Activated T-cell treated with anti-CD3 and anti-CD28 coated beads, Interleukin-2, amount 50 U/mL, for 48 hours (primary cell): ENCODE data around the gene NQO2.
"Not testable (repeated sequence)": the region's sequence is repeated elsewhere in the genome, so short reads cannot be mapped to it uniquely, and the experiment has no call there.

Experiments
- DNase-seq, 2 experiments: peaks; one replicate each; pipeline ENCODE4 v3.0.0-alpha.2; 2020

NQO2 gene

GRCh38 chr6:2990248-2990931 lies 9.3 kb upstream of the NQO2 start:
- peak; percentile 42 to 45 for DNase-seq

DNA sequence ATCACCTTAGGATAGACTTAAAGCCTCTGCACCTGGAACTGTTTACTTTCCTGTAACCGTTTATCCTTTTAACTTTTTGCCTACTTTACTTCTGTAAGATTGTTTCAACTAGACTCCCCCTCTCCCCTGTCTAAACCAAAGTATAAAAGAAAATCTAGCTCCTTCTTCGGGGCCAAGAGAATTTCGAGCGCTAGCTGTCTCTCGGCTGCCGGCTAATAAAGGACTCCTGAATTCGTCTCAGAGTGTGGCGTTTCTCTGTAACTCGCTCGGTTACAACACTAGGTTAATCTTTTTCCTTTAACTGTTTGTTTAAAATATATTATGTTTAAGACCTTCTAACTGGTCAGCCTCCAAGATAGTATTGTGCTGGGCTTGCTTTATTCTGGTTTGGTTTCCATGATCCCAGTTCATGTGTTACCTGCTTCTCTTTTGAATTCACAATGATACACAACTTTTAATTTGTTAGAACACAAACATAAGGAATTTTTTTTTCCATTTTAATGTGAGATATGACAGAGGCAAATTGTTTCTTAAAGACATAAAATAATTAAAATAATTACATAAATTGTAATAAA lies 8.7 kb upstream of the NQO2 start:
- DNase-seq, result no peak

DNA sequence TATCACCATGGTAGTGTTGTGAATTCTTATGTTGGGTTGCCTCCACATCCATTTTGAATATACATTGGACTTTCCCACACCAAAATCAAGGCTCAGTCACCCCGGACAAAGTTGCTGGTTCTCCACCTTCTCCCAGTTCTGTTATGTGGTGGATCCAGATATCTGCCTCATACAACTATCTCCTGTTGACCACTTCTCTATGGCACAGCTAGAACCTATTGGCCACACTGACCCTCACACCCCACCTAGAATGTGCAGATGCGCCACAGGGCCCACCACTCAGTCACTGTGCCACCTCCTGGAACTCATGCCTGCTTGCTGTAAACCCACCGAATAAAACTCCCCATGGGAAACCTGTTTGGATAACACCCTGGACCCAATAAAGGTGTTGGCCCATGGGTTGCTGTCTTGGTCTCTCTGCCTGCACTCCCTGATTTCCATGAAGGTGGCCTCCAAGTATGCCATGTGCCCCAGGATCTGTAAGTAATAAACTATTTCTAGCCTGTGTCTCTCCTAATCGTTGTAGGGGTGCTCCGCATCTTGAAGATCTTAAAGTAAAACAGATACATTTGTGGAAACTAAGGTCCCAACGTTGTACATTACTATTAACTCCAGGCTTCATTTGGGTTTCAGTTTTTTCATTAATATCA lies 7.2 kb upstream of the NQO2 start:
- no peak for DNase-seq

- no peak for DNase-seq
Observed at GRCh38 chr6:2993755-2994317, 5.9 kb upstream of the NQO2 start.

DNA sequence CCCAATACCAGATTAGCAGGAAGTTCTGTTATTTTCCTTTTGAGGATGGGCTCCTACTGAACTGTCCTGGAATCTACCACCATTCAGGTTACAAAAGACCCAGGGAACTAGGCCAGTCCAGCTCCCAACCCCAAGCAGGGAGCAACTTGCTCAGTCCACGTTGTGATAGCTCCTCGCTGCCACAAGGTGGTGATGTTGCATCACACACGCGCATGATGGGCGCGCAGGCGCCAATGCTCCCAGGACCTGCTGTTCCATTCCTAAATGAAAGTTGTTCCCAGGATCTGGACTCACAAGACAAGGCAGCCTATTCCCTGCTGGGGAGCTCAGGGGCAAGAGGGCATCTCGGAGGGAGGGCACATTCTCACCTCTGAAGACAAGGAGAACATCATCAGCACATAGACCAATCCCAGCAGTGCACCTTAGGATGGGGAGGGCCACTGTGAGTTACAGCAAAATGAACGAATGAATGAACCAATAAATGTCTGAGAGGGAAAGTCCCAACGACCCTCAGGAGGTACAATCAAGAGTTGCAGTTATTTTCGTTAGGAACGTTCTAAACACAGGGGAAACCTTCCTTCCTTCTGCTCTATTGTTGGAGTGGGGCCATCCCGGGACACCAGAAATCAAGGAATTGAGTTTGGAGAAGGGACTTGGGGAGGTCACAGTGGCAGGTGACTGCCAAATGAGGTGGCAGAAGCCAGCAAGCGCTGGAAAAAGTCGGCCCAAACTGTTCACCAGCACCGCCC lies 1.3 kb upstream of the NQO2 start:
- DNase-seq, result peak; percentile 78 to 82

DNA sequence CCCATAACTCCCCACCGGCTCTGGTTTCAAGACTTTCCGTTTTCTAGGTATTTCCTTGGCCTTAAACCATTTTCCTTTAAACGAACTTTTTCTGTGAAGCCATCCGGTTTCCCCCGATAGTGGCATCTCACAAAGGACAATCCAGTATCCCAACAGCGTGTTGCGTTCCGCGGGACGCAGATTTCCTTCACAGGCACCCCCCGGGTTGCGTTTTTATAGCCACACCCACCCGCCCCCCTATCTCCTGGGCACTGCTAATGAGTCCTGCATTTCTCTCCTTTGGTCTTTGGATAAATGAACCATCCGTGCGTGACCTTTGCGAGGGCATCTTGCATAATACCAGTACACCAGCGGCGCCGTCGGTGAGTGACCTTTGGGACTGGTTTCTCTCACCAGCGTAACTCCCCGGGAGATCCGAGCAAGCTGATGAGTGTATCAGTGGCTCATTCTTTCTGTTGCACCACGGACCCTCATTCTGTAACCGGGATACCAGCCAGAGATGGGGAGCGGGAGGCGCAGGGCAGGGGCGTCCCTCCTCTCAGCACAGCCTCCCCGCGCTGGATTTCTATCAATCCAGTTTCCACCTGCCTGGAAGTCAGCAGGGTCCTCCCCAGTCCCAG lies 586 bp upstream of the NQO2 start:
- no peak for DNase-seq

GRCh38 chr6:3001146-3001772 lies 1.6 kb downstream of the NQO2 start:
- DNase-seq, result no peak

- no peak for DNase-seq
Observed at GRCh38 chr6:3001773-3002293, 2.1 kb downstream of the NQO2 start.

DNA sequence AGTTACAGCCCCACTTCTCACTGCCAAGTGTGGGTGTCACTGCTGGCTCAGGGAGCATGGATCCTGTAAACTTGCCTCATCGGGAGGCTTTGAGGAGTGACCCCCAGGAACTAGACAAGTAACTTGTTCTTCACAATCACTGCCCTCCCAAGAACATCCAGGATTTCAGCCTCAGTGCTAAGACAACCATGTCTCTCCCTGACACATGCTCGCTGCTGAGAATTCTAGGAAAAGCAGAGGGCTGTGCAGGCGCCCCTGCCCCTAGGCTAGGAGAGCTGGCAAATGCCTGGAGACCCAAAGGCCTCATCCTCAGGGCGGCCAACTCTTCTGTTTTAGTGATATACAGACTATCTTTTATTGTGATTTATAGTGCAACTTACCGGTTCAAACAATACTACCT lies 3.5 kb downstream of the NQO2 start:
- DNase-seq, result not testable (repeated sequence)

DNA sequence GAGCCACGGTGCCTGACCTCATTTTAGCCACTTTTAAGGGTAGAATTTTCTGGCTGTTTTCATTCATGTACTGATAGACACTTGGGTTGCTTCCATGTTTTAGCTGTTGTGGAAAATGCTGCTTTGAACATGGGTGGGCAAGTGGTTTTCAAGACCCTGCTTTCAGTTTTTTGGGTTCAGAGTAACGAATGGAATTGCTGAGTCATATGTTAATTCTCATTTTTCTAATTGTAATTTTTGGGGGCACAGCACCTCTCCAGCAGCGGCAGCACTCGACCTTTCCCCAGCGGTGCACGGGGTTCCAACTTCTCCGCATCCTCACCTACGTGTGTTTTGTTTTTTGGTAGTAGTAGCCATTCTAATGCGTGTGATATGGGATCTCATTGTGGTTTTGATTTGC lies 5.4 kb downstream of the NQO2 start:
- DNase-seq, result no peak

- no peak for DNase-seq
Observed at GRCh38 chr6:3005874-3006273, 6.2 kb downstream of the NQO2 start.

GRCh38 chr6:3006476-3006875 lies 6.8 kb downstream of the NQO2 start:
- DNase-seq, result no peak

GRCh38 chr6:3007571-3007970 lies 7.9 kb downstream of the NQO2 start:
- DNase-seq, result no peak

- not testable (repeated sequence) for DNase-seq
Observed at GRCh38 chr6:3008712-3009265, 9.1 kb downstream of the NQO2 start.

- no peak for DNase-seq
Observed at GRCh38 chr6:3009930-3010329, 10.2 kb downstream of the NQO2 start.

GRCh38 chr6:3011158-3011557 lies 11.5 kb downstream of the NQO2 start:
- DNase-seq, result no peak

GRCh38 chr6:3011592-3011991 lies 11.9 kb downstream of the NQO2 start:
- DNase-seq, result no peak

DNA sequence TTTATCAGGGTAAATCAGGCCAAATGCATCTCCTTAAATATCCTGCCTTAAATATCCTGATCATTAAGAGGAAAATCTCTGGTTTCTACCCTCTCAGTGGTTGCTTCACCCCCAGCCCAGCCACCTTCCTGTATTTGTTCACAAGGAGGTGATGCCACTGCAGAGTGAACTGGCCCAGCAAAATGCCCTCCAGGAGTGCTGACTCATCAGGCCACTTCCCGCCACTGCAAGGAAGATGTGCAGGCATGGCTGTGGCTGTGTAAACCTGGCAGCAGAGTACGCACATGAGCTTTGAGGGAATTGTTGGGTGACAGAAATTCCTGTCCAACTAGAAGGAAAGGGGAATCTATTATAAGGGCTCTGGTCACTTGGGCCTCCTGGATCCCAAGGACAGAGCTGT lies 13.8 kb downstream of the NQO2 start:
- DNase-seq, result no peak

DNA sequence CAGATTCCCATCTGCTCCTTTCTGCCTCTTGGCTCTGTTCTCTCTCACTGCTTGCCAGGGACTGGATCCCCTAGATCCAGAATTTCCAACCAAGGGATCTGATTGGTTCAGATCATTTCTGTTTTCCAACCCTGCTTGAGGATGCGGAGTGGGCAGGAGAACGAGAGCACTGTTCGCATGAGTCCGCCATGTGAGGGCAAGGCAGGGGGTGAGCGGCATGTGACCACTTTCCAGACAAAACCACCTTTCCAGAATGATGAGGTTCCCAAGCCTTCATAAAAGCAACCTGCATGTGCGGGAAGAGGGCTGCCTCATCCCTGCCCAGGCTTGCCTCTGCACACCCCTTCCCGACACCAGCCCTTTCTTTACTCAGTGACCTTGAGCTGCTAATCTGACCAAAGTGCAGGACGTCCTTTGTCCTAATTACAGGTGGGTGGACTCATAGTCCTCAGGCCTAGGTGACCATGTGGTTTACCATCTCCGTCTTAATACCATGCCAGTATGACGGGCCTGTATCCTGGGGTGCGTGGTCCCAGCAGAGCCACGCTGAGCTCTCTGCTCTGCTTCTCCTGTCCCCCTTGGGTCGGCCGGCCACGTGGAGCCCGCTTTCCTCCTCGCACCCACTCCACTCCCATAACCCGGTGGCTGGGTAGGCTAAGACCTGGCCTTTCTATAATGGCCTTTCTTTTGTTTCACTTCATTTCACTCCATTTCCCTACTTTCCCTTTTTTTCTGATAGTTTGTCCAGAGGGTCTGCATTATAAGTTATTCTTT lies 14.4 kb downstream of the NQO2 start:
- no peak for DNase-seq

GRCh38 chr6:3014675-3015066 lies 15.0 kb downstream of the NQO2 start:
- DNase-seq, result no peak

- no peak for DNase-seq
Observed at GRCh38 chr6:3015144-3015543, 15.4 kb downstream of the NQO2 start.
